ENCODE results near the gene ELOVL7.
"Not testable (repeated sequence)": the region's sequence is repeated elsewhere in the genome, so short reads cannot be mapped to it uniquely, and the experiment has no call there.

Gene ELOVL7

DNA sequence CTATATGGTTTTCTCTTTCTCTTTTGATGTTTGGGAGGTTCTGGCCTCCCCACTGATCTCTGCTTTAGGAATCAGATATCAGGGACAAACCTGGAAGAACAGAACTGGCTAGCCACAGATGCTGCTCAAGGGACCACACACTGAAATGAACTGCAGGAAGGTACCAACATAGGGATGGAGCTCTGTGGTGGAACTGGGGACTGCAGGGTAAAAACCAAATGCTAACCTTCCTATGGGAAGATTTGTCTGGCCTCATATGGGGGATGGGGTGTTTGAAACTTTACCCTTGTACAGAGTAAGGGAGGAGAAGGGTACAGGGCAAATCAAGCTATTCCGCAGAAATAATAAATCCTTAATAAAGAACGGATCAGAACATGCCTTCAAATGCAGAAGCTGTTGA lies 49.4 kb downstream of the ELOVL7 start:
- no peak for DNase-seq (ENCODE audit: low spot score)

GRCh38 chr5:60792438-60792837 lies 51.6 kb downstream of the ELOVL7 start:
- no peak for DNase-seq (ENCODE audit: low spot score)

DNA sequence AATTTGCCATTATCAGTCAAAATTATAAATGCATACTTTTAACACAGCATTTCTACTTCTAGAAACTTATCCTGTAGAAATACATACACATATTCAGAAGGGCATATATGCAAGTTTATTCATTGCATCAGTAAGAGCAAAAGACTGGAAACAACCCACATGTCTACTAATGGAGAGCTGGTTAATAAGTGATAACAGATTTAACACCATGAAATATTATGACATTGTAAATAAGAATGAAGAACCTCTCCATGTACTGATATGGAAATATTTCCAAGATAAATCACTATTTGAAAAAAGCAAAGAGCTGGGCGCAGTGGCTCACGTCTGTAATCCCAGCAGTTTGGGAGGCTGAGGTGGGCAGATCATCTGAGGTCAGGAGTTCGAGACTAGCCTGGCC lies 54.5 kb downstream of the ELOVL7 start:
- DNase-seq (ENCODE audit: low spot score) = no peak

- no peak for DNase-seq (ENCODE audit: low spot score)
Observed at GRCh38 chr5:60788863-60789513, 55.1 kb downstream of the ELOVL7 start.

- no peak for DNase-seq (ENCODE audit: low spot score)
Observed at GRCh38 chr5:60779466-60779865, 64.6 kb downstream of the ELOVL7 start.

DNA sequence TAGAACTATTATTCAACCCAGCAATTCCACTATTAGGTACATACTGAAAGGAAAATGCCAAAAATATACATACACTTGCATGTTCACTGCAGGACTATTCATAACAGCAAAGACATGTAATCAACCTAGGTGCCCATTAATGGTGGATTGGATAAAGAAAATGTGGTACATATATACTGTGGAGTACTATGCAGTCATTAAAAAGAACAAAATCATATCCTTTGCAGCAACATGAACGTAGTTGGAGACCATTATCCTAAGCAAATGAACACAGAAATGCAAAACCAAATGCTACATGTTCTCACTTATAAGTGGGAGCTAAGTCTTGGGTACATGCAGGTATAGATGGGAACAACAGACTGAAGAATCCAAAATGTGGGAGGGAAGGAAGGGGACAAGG lies 67.7 kb downstream of the ELOVL7 start:
- DNase-seq (ENCODE audit: low spot score) = no peak

DNA sequence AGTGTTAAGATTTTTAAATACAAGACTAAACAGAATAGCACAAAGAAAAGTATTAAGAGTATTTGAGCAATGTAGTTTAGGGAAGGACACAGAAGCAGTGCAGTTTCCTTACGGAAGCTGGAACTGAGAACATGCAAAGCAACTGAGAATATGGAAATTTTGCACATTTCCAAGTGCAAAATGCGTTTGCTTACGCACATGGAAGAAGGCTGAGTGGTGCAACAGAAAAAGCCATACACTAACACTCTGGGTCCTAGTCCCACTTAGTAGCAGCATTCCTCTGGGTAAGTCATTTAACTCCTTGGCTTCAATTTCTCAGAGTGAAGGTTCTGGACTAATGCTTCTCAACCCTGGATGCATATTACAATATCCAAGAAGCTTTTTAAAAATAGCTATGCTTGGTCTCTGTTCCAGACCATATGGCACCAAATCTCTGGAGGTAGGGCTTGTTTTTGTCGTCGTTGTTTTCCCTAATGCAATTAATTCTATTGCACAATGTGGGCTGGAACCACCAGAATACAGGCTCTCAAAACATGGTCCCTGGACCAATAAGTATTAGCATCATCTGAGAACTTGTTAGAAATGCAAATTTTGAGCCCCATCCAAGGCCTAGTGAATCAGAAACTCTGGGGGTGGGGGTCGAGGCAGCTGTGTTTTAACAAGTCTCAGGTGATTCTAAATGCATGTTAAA lies 78.9 kb downstream of the ELOVL7 start:
- DNase-seq (ENCODE audit: low spot score) = no peak

- DNase-seq (ENCODE audit: low spot score) = no peak
Observed at GRCh38 chr5:60763061-60763460, 81.0 kb downstream of the ELOVL7 start.

GRCh38 chr5:60754495-60754894 lies 89.6 kb downstream of the ELOVL7 start:
- DNase-seq (ENCODE audit: low spot score) = no peak

- no peak for DNase-seq (ENCODE audit: low spot score)
Observed at GRCh38 chr5:60744682-60745081, 99.4 kb downstream of the ELOVL7 start.

- no peak for DNase-seq (ENCODE audit: low spot score)
Observed at GRCh38 chr5:60743511-60744314, 100.4 kb downstream of the ELOVL7 start.

GRCh38 chr5:60740322-60740721 lies 103.7 kb downstream of the ELOVL7 start:
- DNase-seq (ENCODE audit: low spot score) = no peak

DNA sequence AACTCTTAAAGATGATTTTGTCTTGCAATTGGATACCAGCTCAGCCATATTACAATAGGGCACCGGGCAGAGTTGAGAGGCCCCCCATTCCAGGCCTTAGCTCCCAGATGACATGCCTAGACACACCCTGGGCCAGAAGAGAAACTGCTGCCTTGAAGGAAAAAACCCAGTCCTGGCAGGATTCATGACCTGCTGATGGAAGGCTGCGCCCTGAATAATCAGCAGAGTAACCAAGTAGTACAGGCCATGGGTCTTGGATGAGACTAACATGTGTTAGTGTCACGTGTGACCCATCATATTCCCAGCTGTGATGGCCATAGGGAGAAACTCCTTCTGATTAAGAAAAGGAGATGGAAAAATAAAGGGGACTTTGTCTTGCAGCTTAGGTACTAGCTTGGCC lies 105.1 kb downstream of the ELOVL7 start:
- DNase-seq (ENCODE audit: low spot score) = no peak

DNA sequence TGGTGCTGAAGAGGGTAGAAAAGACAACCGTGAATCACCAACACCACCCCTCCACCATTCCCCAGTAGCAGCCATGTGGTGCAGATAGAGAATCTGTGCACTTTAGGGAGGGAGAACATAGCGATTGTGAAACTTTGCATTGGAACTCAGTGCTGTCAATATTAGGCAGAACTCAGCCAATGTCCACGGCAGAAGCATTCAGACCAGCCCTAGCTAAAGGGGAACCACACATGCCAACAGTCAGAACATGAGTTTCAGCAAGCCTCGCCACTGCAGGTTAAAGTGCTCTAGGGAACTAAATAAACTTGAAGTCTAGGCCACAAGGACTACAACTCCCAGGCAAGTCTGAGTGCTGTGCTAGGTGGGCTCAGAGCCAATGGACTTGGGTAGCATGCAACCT lies 105.6 kb downstream of the ELOVL7 start:
- DNase-seq (ENCODE audit: low spot score) = no peak

GRCh38 chr5:60730858-60731257 lies 113.2 kb downstream of the ELOVL7 start:
- not testable (repeated sequence) for DNase-seq (ENCODE audit: low spot score)

DNA sequence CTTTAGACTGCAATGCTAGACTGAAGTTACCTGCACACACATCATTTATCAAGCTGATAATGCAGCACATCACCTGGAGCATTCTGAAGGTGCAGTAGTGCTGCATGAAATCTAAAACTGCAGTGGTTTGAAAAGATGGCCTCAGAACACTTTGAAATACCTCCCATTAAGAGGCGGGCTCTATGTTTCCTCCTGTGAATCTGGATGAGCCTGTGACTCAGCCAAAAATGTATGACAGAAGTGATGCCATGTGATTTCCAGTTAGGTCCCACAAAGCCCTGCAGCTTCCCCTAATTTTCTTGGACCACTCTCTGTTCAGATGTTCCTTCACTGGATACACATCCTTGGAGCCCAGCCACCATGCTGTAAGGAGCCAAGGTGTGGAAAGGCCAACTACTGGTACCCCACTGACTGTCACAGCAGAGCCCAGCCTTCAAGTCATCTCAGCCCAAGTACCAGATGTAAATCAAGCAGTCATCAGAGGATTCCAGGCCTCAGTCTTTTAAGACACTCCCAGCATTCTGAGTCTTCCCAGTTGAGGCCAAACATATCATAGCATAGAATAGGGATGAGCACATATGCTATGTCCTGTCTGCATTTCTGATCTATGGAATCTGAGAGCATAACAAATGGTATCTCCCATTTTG lies 116.9 kb downstream of the ELOVL7 start:
- DNase-seq (ENCODE audit: low spot score) = no peak

- no peak for DNase-seq (ENCODE audit: low spot score)
Observed at GRCh38 chr5:60724126-60724525, 119.9 kb downstream of the ELOVL7 start.

DNA sequence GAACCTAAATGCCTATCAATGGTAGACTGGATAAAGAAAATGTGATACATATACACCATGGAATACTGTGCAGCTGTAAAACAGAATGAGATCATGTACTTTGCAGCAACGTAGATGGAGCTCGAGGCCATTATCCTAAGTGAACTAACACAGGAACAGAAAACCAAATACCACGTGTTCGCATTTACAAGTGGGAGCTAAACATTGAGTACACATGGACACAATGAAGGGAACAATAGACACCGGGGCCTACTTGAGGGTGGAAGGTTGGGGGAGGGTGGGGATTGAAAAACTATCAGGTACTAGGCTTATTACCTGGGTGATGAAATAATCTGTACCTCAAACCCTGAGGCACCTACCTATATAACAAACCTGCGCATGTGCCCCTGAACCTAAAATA lies 121.7 kb downstream of the ELOVL7 start:
- DNase-seq (ENCODE audit: low spot score) = no peak

DNA sequence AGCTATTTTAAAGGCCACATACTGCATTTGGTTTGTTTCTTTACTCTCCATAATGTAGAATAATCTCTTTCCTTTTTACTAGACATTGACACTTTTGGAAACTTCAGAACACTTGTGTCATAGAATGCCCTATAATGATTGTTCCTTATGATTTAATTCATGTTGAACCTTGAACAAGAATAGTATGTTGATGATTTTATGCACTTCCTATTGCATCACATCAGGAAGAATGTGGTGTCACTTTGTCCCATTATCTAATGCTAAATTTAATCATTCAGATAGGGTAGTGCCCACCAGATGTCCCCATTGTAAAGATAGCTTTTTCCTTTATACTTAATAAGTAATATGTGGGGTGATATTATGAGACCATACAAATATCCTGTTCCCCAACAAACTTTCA lies 124.7 kb downstream of the ELOVL7 start:
- DNase-seq (ENCODE audit: low spot score) = no peak

- DNase-seq (ENCODE audit: low spot score) = no peak
Observed at GRCh38 chr5:60718166-60718892, 125.7 kb downstream of the ELOVL7 start.

- not testable (repeated sequence) for DNase-seq (ENCODE audit: low spot score)
Observed at GRCh38 chr5:60715201-60715928, 128.7 kb downstream of the ELOVL7 start.

All from left forelimb (tissue), 1 donor.